ENCODE data around the gene RIC3.

Gene RIC3, protein sequence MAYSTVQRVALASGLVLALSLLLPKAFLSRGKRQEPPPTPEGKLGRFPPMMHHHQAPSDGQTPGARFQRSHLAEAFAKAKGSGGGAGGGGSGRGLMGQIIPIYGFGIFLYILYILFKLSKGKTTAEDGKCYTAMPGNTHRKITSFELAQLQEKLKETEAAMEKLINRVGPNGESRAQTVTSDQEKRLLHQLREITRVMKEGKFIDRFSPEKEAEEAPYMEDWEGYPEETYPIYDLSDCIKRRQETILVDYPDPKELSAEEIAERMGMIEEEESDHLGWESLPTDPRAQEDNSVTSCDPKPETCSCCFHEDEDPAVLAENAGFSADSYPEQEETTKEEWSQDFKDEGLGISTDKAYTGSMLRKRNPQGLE

DNA sequence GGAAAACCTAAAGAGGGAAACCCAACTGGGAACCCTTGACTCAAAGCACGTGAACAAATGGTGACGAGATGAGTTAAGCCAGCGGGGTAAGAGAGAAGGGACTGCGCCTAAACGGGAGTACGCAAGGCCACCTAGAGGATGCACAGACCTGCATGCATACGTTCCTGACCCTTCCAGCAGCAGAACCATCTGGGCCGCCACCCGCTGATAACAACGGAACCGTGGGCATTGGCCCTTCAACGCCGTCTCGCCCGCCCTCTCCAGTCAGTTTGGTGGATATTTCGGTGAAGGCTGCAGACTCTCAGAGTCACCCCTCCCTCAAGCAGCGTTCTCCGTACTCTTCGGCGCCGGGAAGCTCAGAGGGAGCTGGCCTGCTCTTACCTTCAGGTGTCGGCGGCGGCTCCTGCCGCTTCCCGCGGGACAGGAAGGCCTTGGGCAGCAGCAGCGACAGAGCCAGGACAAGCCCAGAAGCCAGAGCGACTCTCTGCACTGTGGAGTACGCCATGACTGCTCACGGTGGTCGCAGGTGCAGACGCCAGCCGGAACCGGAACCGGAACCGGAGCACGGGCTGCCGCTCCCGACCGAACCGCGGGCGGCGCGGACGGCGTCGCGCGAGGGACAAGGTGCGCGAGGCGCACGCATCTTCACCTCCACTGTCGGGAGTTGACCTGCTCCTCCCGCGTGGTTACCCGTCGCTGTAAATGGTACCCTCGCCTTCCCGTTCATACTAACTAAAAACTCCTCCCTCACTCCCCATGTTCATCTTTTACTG is at the start of gene RIC3:
RIC3 (minus strand) TSS at position 541 of the 773 bp plus-strand sequence; CDS start at position 505, 36 bp downstream.
- DNase-seq: peak; percentile 77

DNA sequence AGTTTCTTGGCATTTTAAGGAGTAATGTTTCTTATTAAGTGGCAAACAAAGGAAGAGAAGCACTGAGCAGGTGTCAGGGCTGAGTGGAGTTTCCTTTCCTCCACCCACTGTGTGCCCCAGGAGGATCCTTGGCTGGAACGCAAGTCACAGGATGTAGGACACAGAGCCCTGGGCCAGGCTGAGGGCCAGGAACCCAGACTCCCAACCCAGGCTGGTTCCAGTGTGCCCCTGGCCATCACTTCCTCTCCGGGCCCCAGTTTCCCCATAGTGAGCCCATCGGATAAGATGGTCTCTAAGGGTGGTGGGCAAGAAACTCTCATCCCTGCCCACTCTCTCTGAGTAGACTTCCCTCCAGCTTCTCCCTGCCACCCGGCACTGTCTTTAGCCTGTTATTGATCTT is 49.6 kb upstream of the RIC3 start:
- DNase-seq: no peak

DNA sequence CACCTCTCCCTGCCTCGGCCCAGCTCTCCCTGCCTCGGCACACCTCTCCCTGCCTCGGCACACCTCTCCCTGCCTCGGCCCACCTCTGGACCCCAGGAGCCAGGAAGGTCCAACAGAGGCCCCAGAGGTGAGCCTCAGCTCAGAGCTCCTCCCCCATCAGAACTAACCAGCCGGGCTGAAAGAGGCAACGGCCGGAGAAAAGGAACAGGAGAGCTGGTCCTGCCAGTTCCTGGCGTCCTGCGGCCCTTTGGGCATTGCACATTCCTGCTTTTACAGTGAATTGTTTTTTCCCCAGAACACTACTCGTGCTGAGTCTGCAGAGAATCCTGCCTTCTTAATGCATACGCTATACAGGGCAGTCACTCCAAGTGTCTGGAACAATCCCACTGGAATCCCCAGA is 49.1 kb upstream of the RIC3 start:
- DNase-seq: no peak

DNA sequence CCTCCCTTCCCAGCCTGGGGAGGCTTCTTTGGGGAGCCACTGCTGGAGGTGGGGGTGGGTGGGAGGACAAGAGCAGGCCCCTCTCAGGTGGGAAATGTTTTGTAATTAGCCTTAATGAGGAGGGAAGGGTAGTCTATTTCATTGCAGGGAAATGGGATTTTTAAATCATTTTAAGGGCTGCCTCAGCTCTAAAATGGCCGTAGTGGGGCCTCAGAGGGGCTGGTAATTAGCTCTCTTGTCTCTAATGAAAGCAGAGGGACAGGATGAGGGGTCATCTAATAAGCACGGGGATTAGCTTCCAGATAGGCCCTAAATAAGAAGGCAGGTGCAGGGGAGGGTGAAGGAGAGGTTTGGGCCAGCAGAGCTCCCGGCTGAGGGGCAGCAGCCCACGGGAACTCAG is 48.3 kb upstream of the RIC3 start:
- no peak for DNase-seq

GRCh38 chr11:8213376-8213775 is 44.6 kb upstream of the RIC3 start:
- no peak for DNase-seq

- peak; percentile 27 for DNase-seq
Observed at GRCh38 chr11:8209208-8209807, 40.5 kb upstream of the RIC3 start.

- peak; percentile 34 for DNase-seq
Observed at GRCh38 chr11:8207080-8208000, 38.5 kb upstream of the RIC3 start.

GRCh38 chr11:8206251-8207079 is 37.6 kb upstream of the RIC3 start:
- DNase-seq: peak; percentile 94

DNA sequence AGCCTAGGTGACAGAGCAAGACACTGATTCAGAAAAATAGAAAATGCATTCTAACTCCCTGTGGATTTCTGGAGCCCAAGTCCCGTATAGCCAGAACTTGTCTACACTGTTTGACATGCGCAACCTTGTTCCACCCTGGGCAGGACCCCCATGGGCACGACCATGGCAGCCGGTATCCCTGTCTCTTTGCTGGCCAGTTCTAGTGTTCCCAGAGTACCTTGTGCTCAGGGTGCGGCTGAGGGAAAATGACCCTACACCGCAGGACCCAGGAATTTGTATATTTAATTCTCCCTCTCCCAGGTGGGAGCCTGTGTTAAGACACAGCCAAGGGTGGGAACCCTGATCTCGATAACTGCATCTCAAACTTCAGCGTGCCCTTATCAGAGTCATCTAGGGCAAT is 36.7 kb upstream of the RIC3 start:
- no peak for DNase-seq

GRCh38 chr11:8204596-8204995 is 35.8 kb upstream of the RIC3 start:
- DNase-seq: no peak

DNA sequence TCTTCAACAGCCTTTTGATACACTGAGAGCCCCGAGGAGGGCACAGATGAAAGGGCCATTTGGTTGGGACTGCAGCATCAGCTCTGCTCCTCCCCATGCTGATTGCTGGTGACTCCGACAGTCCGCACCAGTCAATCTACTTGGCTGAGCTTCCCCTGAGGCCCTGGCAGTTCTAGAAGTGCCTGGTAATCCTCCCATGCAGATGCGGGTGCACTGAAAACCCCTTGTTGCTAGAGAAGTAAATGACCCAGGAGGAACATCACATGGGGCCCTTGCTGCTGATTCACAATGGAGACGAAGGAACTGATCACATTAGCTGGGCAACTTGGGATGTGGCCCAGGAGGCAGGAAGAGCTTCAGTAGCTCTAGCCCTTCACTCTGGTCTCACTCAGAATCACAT is 35.2 kb upstream of the RIC3 start:
- no peak for DNase-seq

DNA sequence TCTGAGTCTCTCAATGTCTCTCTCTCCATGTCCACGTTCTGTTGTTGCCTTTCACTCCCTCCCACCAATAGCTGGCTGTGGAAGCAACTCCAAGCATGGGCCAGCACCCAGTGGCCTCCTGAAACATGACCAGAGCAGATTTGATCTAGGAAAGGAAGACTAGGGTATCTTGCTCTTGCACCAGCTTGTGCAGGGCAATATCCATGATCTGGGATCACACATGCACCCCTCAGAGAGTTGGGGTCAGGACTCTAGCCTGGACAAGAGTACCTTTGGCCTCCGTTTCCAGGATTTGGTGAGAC is 34.5 kb upstream of the RIC3 start:
- no peak for DNase-seq

DNA sequence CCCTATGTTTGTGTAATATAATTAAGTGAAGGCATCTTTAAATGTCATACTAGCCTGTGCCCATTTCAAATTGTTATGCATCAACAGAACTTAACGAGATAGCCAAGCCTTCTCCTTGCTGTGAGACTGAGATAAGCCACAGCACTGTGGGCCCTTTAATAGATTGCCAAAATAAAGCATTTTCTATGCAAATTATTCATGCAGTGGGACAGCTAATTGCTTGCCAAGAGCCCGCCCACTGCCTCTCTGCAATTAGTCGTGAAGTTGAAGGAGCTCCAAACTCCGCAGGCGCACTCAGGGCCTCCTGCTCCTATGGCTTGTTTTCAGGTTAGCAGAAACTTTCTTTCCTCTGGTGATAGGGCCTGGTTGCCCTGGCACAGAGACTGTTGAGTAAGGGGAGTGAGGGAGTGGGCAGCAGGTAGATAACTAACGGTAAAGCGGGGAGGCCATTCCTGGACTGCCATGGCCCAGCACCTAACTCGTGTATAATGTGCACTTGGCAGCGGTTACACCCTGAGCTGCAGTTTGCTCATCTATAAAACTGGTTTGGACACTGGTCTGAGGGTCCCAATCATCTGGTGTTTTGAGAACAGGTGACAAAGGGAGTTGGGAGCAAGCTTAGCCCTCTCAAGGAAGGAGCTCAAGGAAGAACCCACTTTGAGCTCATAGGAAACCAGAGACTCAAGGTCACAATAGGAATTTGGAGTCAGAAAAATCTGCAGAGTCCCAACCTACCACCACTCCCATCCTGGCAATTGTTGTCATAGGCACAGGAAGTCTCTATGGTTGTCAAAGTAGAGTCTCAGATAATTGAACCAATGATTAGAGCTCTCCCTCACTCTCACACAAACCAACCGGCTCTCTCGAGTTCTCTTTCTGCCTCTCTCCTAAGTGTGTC is 33.9 kb upstream of the RIC3 start:
- DNase-seq: no peak

DNA sequence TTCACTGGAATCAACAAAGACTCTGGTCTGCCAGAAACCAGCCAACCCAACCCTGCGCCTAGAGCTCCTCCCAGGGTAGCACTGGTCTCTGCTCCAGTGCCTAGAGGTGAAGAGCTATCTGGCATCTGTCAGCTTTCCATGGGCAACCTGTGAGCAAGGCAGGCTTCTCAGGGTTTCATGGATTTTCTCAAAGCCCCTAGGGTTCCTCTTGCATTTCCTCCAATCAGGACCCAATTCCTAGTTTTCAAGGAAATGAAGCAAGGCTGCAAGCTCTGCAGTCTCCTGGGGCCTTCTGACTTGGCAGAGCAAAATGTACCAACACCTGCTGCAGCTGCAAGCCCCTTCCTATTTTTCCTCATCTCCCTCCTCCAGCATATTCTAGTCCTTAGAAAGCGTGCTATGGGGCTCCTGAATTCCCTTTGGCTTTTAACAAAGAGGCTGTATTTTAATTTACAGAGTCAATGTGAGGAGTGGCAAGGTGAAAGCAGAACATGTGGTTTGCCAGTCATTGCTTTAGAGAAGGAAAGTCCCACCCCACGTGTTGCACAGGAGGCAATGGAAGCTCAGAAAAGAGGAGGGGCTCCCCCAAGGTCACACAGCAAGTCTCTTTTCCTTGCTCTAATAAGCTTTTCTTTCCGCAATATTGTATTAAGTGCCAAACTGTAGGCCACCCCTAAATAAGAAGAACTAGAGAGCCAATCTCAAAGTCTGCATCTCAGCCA is 33.0 kb upstream of the RIC3 start:
- DNase-seq: no peak

DNA sequence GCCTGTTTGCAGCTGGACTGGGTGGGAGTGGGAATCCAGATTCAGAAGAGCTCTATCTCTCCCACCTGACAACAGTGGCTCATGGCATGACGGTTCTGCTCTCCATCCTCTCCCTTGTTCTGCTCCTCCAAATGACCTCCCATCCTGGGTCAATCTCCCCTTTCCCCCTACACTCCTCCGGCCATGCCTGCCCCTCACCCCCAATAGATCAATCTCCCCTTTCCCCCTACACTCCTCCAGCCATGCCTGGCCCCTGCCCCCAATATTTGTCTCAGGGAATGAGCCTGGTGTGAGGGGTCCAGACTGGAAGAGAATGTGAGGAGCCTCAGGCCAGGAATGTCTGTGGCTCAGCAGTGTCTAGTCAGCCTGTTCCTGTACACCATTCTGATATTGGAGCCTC is 30.9 kb upstream of the RIC3 start:
- no peak for DNase-seq

GRCh38 chr11:8196749-8197148 is 27.9 kb upstream of the RIC3 start:
- DNase-seq: no peak

DNA sequence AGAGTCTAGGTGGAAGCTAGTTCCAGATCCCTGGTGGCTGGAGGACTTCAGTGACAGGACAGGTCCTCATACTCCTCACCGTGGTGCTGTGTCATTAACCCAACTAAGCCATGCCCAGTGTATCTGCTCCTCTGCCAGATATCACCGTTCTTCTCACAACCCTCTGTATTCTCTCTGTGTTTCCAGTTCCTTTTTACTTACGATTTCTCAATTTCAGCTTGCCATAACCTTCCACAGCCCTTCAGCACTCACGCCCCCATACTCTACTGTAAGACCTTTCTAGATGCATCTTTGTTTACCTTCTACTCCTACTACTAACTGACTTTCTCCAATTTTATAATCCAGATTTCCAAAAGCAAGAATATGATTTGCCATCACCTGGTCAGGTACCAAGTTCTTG is 26.1 kb upstream of the RIC3 start:
- no peak for DNase-seq

DNA sequence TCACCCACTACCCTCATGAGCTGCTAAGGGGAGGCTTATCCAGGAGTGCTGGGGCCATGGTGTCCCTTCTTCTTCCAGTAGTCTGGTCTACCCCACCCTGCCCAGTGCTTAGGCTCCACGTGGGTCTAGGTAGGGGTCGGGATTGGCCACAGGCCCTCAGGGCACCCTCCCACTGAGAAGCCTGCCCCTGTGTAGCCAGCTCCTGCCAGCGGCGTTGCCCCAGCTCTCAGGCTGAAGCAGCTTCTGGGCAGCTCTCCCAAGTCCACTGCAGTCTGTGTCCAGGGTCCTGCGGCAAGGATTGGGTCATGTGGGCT is 24.0 kb upstream of the RIC3 start:
- peak; percentile 69 for DNase-seq

DNA sequence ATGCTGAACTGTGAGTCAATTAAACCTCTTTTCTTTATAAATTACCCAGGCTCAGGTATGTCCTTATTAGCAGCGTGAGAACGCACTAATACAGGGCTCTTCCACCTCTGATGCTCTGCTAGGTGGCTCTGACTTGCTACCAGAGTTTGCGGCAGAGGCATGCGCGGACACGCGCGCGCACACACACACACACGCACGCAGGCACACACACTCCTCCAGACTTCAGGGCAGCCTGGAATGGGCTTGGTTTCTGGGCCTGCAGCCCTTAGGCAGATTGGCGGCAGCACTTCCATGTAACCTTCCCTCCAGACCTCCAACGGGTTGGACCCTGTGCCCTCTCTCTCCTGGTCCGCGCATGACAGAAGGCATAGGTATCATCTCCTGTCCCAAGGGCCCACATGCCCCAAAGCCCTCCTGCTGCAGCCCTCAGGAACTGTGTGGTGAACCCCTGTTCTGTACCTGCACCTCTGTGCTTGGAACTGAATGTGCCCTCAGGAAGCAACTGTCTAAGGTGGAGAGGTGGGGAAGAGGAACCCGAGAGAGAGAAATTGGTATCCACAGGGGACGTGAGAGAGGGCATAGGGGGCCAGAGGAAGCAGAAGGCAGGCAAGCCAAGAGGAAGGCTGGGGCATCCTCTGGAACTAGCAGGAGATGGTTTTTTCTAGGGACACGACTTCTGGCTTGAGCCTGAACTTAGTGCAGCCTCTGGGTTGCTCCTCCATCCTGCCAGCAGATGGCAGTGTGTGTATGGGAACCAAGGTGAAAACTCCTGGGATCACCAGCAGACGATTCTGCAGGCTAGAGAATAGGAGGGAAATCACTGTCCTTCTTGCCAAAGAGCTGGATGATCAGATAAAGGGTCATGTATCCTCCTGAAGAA is 23.4 kb upstream of the RIC3 start:
- peak; percentile 73 for DNase-seq

DNA sequence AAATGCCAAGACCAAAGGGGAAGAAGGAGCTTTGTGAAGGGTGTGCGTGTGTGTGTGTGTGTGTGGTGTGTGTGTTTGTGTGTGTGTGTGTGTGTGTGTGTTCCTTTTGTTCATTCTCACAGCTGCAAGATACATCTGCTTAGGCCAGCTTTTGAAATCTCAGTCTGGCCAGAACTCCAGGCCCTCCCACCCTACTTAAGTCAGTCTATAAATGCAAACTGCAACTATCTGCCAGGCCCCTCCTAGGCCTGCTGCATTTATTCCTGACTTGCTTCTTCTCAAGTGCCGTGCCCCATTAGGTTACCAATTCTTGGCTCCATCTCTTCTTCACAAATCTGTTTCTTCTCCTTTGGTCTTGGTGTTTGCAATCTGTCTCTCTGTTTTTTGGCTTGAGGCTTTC is 21.6 kb upstream of the RIC3 start:
- DNase-seq: no peak

Data from NCI-H146 (cell line).